Activated CD4-positive, alpha-beta T cell treated with anti-CD3 and anti-CD28 coated beads, Interleukin-2, Interleukin-6, amounts not matched to agents 100 ng/mL and 50 ng/mL, durations not matched to agents 16 hours and 8 hours (primary cell): ENCODE data around the gene PCGF1.
A peak's percentile ranks its signal among the peaks of the same experiment; 100 is the strongest.

Source experiments
- DNase-seq: peaks from one replicate; pipeline ENCODE4 v3.0.0-alpha.2; 2020

PCGF1 gene

DNA sequence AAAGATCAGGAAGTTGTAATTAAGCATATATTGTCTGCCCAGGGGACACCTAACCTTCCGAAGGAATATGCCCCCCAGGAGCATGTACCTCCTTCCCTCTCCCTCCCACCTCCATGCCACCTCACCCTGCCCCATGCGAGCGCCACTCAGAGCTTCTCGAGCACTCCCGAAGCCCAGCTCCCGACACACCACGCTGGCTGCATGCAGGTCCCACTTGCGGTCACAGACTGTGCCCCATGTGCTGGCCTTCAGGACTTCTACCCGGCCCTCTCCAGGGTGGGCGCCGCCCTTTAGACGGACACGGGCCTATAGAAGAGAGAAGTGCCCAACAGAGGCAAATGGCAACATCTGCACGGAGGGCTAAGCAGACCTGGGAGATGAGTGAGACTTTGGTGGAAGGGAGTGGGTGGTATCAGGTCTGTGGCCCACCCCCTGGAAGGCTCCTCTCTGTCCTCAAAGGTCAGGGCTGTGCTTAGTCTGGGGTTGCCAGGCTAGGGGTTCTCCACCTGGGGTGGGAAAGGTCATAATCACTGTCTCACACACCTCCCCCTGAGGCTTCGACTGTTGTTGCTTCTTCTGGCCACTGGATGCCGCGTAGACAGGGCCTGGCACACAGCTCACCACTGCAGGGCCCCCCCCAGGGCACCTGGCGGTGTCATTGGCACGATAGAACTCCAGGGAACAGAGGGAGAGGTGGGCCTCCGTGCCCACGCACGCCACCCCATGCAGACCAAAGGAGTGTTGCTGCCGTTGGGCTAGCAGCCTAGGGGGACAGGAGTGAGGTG is 28.9 kb upstream of the PCGF1 start:
- DNase-seq, result no peak

DNA sequence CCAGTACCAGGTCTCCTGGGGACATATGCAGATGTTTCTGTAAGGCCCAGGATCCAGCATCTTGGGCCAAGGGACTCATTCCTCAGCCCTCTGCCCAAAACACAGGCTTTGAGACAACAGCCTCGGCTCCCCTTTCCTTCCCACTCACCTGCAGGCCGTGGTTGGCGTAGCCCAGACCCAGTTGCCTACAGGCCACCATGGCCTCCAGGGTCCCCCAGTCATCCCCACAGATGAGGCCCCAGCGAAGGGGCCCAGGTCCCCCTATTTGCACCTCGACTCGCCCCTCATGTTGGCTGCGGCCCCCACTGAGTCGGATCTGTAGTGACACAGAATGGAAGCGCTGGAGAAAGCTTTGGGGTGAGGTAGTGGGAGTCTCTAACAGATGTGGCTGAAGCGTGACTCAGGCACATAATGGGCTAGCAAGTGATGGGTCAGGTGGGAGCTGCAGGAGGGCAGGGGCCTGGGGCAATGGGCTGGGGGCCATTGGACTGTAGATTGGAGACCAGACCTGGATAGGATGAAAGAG is 28.0 kb upstream of the PCGF1 start:
- no peak for DNase-seq

DNA sequence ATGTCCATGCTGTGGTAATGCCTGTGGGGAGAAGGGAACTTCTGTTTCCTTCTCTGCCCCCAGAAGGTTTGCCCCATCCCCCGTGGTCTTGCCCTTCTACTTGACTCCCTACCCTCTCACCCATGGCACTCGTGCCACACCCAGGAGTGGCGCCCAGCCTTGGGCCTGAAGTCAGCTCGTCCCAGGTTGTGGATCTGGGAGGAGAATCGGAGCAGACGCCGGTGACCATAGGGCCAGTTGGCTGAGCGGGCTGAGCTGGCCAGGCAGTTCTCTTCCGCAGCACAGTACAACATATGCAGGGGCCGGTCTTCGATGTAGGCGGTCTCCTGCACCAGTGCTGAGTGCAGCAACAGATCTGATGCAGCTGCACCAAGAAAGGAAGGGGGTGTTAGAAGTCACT is 26.9 kb upstream of the PCGF1 start:
- no peak for DNase-seq

DNA sequence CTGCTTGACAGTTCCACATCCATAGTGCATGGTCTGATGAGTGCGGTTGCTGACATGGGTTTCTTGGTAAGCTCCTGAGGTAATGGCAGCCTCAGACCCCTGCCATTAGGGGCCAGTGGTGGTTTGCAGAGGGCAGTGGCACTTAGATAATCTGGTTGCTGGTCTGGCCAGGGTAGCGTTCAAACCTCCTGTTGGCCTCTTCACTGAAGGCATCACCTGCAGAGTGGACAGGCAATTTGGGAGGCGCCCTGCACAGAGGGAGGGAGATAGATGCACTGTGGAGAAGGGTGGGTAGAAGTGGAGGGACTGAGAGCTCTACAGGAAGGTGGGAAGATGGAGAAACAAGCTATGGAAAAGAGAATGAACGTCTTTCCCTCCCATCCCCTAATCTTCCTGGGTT is 26.0 kb upstream of the PCGF1 start:
- DNase-seq, result no peak

DNA sequence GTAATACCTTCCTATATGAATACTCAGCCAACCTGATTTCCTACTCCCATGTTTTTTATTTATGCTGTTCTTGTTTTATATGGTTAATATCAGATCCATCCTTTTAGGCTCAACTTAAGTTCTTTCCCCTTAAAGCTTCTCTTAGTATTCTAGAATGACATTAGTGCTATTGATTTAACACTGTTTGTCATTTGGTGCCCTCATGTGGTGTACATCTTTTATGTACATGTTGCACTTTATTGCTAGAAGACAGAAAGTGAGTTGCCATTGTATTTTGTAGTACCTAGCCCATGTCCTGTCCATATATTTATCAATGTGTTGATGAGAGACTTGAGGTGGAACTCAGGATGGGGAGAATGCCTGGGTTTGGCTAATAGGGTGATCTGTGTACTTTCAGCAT is 24.7 kb upstream of the PCGF1 start:
- peak; percentile 44 for DNase-seq

DNA sequence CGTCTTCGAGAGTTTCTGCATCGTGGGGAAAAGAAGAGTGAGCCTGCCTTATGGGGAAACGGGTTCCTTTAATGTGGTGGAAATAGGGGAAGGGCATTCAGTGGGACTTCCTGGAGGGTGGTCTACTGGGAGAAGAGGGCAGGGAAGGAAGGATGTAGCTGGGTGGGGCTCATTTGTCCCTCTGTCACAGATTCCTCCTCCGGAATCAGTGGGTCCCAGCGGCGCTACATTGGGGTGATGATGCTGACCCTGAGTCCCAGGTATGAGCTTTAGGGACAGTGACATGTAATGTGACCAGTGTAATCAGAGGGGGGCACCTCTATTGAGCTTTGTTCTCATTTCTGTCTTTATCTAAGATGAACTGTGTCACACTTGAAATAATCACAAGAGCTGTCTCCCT is 24.2 kb upstream of the PCGF1 start:
- no peak for DNase-seq

DNA sequence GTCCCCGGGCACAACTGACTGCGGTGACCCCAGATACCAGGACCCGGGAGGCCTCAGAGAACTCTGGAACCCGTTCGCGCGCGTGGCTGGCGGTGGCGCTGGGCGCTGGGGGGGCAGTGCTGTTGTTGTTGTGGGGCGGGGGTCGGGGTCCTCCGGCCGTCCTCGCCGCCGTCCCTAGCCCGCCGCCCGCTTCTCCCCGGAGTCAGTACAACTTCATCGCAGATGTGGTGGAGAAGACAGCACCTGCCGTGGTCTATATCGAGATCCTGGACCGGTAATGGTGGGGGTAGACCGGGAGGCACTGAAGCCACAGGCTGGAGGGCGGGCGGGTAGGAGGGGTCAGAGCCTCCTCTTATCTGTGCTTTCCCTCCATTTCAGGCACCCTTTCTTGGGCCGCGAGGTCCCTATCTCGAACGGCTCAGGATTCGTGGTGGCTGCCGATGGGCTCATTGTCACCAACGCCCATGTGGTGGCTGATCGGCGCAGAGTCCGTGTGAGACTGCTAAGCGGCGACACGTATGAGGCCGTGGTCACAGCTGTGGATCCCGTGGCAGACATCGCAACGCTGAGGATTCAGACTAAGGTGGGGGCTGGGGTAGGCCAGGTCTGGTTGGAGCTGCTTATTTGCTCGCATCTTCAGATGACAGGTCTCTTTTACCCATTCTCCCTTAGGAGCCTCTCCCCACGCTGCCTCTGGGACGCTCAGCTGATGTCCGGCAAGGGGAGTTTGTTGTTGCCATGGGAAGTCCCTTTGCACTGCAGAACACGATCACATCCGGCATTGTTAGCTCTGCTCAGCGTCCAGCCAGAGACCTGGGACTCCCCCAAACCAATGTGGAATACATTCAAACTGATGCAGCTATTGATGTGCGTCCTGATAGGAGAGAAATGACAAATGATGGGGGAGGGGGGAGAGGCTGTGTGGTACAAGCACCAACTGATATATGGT is 23.0 kb upstream of the PCGF1 start:
- peak; percentile 81 for DNase-seq

DNA sequence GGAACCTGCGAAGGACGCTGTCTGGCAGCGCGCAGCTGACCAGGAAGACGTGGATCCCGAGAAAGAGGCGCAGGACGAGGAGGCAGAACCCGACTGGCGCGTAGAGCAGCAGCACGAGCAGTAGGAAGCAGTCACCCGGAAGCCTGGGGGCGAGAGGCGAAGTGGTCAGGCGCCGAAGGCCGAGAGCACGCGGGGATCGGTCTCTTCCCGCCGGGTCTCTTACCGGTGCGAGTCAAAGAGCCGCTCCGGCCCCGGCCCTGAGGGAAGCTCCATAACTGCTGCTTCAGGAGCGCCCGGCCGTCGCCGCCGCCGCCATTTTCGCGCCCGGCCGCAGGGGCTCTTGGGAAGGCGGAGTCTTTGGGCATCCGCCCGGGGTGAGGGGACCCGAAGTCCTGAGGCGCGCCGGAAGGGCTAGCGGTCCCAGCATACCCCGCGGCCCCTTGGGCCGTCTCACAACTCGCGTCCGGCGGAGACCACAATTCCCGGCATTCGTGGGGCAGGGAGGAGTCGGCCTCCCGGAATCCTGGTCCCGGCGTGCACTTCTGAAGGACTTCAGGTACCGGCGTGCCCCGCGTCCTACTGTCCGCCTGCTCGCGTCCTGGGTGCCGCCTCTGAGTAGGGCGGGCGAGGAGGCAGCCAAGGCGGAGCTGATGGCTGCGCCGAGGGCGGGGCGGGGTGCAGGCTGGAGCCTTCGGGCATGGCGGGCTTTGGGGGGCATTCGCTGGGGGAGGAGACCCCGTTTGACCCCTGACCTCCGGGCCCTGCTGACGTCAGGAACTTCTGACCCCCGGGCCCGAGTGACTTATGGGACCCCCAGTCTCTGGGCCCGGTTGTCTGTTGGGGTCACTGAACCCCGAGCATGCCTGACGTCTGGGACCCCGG is 22.1 kb upstream of the PCGF1 start, which contains the start of the genes AUP1 and HTRA2:
Gene AUP1, minus strand, starts transcription at position 350 of the 882 bp plus-strand sequence. Its CDS starts 77 bp downstream, at position 273.
Gene HTRA2, plus strand, starts transcription at position 577 of the 882 bp plus-strand sequence. Its CDS starts 74 bp downstream, at position 651.
- peak; percentile 99 for DNase-seq

DNA sequence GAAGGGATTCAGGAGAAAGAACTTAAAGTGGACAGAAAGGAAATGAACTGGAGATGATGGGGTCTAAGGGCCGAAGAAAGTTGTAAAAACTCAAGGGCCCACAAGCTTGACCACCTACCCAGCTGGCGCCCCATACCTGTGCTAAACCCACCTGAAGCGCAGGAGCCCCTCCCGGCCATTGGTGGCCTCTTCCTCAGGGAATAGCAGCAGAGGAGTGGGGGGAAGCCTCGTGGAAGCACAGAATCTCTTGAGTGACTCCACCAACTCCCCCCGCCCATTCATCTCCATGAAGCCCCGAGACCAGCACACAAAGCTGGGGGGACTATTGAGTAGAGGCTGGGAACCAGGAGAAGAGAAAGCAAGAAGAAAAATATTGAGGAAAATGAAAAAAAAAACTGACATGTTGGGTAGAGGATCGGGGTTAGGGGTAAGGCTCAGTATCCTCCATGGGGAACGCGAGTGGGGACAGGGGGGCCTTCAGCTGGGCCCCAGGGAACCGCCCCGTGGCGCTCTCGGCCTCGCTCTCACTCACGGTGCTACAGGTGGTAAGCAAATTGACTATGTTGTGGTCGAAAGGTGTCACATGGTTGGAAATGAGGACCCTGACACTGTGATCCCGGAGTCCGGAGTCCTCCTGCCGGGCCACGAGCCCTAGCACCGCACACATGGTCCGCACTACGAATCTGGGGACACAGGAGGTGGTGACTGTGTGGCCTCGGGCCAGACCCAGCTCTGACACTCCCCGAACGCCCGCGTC is 21.3 kb upstream of the PCGF1 start:
- DNase-seq, result peak; percentile 27

DNA sequence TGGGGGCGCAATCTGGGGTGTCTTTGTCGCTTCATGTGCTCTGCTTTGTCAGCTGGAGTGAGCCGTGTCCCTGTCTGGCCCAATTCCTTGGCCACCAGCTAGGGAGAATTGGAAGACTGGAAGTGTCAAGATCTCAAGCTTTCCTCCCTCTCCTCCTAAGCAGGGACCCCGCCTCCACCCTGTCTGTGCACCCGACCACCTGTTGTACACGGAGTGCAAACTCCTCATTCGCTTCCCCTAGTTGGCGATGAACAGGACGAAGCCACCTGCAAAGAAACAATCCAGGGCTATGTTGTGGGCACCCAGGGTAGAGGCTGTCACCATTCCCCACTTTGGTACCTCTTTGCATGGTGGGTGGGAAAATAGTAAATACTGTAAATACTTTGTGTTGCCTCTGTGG is 20.2 kb upstream of the PCGF1 start:
- DNase-seq, result no peak

DNA sequence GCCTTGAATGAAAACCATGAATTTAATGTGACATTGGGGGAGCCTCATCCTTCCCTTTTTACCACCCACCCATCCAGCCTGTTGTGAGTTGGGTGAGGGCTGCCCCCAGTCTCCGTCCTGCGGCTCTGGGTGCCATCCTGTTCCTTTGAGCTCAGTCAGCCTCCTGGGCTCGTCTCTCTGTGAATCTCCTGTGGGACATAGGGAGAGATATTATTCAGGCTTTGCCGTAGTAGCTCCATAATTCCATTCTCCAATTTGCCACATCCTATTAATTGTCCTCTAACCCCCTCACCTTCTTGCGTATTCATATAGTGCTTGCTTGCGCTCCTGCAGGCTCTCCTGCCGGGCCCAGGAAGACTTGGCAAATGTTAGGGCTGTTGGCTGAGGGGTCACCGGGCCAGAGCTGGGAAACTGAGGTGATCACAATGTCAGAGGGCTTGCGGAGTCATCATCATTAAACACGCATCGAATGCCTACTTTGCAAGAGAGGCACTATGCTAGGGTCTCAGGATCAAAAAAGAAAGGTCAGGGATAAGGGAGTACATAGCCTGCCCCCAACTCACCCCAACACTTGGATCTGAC is 19.2 kb upstream of the PCGF1 start:
- DNase-seq, result no peak

DNA sequence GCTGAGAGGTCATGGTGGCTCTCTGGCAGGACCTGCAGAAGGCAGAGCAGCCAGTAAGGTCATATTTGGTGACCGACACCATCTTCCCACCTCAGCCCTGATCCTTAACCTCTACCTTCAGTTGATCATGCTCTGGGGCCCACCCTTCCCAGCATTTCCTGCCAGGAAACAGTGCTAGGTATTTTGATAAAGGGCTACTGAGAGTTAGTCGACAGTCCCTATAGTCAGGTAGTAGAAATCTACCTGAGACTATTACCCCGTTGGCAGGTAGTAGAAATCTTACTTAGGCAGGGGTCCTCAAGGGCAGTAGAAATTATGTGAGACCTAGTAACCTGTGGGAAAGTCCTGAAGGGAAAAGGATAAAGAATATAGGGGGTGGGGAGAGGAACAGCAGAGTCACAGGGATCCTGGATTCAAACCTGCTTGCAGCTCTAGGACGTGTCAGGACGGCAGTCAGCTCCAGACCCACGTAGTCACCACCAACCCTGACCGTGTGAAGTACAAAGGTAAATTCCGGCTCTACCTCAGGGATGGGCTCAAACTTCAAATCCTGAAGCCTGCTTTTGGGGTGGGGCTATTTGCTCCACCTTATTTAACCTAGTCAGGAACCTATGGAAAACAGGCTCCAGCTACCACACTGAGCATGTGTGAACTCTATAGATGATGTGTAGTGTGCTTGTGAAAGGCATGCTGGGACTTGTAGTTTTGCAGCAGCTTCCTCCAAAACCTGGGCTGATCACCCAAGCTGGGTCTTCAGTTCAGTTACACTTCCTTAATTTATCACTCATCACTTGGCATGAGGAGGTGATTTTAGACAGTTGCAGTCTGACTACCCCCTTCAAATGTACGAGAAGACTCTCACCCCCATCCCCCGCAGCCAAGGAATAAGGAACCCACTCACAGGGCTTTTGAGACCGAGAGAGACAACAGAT is 18.5 kb upstream of the PCGF1 start, which contains the start of gene DQX1:
Gene DQX1, minus strand, starts transcription at position 515 of the 932 bp plus-strand sequence. Its CDS starts 502 bp downstream, at position 13.
- DNase-seq, result peak; percentile 62

DNA sequence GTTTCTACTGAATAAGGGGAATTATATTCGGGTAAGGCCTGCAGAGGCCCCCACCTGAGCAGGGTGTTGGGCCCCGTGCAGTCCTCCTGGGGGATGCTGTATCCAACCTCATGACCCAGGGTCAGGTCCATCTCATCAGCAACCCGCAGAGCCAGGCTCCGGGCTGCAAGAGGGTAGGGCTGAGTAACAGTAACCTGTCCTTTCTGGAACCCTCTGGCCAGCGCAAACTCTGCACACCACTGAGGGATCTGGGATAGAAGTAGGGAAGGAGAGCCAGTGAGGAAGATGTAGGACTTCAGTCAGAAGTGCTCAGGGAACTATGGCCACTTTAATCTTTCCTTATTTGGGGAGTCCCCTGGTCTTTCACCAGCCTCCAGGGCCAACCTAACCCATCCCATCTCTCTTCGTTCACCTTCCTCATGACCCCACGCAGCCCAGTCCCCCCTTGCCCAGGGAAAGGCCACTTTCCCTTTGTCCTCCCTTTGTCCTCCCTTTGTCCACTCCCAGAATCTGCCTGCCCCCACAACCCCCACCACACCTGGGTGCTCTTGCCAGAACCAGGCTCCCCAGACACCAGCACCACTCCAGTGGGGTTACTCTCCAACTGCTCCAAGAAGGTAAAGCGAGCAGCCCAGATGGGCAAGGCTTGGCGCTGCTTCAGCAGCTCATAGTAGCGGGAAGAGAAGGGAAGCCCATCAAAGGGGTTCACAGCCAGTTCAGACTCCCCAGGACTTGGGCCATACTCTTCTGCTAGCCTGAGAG is 17.6 kb upstream of the PCGF1 start:
- no peak for DNase-seq

DNA sequence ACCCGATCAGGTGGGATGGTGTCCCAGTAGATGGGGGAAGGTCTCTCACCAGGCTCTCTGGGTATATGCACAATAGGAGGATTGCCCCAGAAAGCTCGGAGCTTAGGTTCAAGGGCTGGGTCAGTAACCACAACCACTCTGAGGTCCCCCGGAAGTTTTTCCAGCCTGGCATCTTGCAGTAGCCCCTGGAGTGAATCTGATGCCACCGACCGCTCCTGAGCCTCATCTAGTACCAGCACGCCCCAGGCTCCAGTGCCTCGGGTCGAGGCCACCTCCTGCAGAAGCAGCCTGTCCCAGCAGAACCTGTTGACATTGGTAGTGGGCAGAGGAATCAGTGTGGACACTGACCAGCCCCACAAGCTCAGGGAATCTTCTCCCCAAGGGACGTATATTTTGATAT is 16.5 kb upstream of the PCGF1 start:
- DNase-seq, result no peak

DNA sequence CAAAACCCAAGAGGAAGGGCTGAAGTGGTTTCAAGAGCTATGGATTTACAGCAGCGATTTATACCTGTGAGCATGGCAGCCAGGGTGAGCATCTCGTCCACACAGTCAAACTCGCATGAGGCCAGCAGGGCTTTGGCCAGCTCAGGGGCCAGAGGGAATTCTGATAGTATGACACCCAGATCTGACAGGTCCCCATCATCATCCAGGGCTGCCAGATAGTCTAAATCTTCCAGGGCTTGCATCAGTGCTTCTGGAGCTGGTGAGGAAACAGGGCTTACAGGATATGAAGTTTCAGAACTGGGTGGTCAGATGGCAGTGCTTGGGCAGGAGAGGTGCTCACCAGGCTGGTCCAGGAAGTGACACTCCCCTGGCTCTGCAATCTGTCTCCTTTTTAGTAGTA is 15.0 kb upstream of the PCGF1 start:
- no peak for DNase-seq

DNA sequence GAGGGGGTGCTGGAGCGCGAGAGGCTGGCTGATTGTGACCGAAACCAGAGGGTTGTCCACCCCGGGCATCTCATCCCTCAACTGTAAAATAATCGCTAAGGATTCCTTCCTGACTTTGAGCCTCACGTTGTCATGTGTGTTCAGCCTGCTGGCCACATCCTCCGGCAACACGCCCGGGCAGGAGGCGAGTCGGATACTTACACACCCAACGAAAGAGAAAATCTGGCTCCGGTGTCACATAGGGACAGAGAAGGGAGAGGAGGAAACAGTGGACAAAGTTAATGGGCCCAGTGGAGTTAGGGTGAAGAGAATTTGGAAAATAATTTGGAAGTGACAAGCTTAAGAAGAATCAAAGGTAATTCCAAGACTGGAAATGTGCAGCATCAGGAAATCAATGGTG is 9.2 kb upstream of the PCGF1 start:
- no peak for DNase-seq

DNA sequence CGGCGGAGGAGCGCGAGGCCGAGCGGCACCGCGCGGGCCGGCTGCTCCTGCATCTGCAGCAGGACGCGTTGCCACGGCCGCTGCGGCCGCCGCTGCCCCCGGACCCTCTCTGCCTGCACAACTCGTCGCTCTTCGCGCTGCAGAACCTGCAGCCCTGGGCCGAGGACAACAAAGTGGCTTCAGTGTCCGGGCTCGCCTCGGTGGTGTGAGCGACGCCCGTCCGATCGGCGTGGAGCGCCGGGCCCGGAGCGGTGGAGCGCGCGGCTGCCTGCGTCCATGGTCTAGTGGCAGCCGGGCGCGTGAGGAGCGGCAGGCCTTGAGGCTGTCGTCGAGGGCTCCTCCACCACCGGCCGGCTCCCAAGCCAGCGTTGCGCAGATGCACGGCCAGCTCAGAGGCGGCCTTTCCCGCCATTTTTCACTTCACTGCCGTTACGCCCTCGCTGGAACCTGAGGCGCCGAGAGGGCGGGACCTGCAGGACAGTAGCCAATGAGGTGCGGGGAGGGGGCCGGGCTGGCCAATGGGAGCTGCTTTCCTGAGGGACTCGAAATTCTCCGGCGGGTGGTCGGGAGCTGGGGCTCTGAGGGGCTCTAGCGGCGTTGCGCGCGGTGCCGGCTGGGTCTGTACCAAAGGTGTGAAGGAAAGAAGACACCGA is 8.6 kb upstream of the PCGF1 start:
- DNase-seq, result peak; percentile 81

DNA sequence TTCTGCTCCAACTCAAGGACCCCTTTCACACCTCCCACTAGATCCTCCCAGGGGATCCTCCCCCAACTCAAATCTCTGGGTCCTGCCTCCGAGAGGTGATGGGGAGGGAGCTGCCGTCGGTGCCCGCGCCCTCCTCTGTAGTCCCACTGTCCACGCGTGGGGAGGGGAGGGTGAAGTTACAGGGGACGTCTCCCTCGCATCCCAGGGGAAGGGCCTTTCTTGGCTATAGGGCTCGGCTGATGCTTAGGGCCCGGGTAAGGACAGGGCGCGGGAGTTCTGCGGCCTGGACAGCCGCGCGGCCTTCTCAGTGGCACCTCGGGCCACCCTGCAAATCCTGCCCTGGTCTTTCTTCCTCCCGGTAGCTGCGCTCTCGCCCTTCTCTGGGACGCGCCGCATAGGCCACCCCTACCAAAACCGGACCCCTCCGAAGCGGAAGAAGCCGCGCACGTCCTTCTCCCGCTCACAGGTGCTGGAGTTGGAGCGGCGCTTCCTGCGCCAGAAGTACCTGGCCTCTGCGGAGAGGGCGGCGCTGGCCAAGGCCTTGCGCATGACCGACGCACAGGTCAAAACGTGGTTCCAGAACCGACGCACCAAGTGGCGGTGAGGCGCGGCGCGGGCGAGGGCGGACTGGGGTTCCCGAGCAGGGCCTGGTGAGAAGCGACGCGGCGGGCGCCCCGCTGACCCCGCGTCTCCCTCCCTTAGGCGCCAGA is 7.9 kb upstream of the PCGF1 start:
- no peak for DNase-seq
